Effector memory CD4-positive, alpha-beta T cell (primary cell): ENCODE data around the gene STX5.

Experiments
- DNase-seq, 3 donors: peaks; one replicate each; pipeline ENCODE4 v3.0.0-alpha.2; 2020
- H3K27ac ChIP-seq: 2 replicates; pipeline ENCODE4 v1.7.0; 2013; ENCODE audit warnings: mild to moderate bottlenecking, low read length, moderate library complexity; ENCODE audit not compliant: insufficient read depth, poor library complexity, severe bottlenecking
- H3K27me3 ChIP-seq: replicated peaks from 2 replicates; pipeline ENCODE4 v1.7.0; 2013; ENCODE audit warnings: mild to moderate bottlenecking, low read length; ENCODE audit not compliant: insufficient read depth, control insufficient read depth, poor library complexity, severe bottlenecking
- H3K36me3 ChIP-seq: 2 replicates; pipeline ENCODE4 v1.7.0; 2013; ENCODE audit warnings: mild to moderate bottlenecking, low read length, moderate library complexity; ENCODE audit not compliant: control insufficient read depth, insufficient read depth
- H3K4me1 ChIP-seq: 2 replicates; pipeline ENCODE4 v1.7.0; 2013; ENCODE audit warnings: low read length, mild to moderate bottlenecking; ENCODE audit not compliant: control insufficient read depth, insufficient read depth, poor library complexity, severe bottlenecking
- H3K4me3 ChIP-seq: 2 replicates; pipeline ENCODE4 v1.7.0; 2013; ENCODE audit warnings: low read length, low read depth, mild to moderate bottlenecking; ENCODE audit not compliant: insufficient read depth, poor library complexity, severe bottlenecking
- H3K9me3 ChIP-seq: 2 replicates; pipeline ENCODE4 v1.7.0; 2013; ENCODE audit warnings: mild to moderate bottlenecking, low read length, moderate library complexity; ENCODE audit not compliant: control insufficient read depth

Gene STX5

GRCh38 chr11:62854013-62854824 is 22.4 kb upstream of the STX5 start:
- peaks cover 35% of the 10 kb centered on the region for H3K4me1 ChIP-seq
- H3K36me3 ChIP-seq: peaks cover 32% of the 10 kb centered on the region
- DNase-seq: no peak
- H3K27me3 ChIP-seq: no peaks in the 10 kb centered on the region
- H3K4me3 ChIP-seq: peak overlapping the region; percentile 74
- peak overlapping the region; percentile 80 for H3K27ac ChIP-seq
- no peaks in the 10 kb centered on the region for H3K9me3 ChIP-seq

DNA sequence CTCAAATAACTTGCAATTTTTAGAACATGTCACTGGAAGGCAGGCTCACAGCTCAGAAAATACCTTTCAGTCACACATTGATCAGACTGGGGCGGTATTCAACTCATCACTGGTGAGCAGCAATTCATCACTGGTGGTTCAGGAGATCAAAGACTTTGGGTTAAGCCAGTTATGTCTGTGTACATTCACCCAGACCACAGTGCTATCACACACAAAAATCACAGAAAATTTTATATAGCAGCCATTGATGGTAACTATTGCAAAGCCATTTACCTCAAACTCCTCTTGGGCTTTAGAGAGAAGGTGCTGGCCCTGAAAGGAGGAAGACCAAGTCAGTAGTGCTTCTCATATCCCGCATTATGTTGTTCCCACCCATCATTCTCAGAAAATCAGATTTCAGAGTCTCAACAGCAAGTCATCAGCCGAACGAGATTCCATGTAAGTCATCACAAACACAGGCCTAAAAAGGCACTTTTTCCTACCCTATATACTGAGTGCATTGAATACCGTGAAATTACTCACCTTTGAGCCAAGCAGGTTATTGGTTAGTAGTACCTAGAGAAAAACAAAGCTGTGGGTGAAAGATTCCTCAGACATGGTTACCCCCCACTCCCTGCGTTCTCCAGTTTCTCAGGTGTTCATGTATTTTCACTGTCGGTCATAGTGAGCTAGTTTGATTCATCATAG is 21.6 kb upstream of the STX5 start:
- Histone ChIP-seq H3K9me3 (no peaks in the 10 kb centered on the region), H3K4me1 (peaks cover 35% of the 10 kb centered on the region), H3K27me3 (no peaks in the 10 kb centered on the region), H3K36me3 (peaks cover 32% of the 10 kb centered on the region), H3K4me3 (peak overlapping the region; percentile 74), H3K27ac (peak overlapping the region; percentile 80)
- no peak for DNase-seq

DNA sequence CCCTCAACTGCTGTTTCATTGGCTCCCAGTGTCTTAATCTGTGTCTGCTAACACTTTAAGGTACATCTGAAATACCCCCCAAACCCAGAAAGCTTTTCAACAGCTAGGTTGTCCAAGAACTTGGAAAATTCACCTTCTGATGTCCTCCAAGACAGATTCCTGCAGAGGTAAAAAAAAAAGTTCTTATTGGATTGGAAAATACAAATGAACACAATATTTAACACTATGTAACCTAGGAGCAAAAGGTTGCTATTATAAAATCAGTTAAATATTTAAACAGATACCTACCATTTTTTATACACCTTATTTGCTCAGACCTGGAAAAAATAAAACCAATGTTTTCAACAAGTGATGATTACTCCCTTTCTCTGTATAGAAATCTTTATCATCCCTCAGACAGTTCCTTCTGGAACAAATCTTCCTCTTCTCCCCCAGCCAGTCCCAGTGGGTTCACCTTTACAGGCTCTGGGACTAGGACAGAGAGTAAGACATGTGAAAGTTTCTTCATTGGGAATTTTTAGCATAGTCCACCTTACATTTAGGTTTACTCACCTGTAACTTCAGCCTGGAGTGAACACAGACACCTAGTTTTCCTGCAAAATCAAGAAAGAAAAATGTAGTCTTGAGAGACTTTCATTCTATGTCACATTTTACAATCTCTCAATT is 20.8 kb upstream of the STX5 start:
- Histone ChIP-seq H3K27ac (no peak overlapping the region), H3K4me1 (peaks cover 35% of the 10 kb centered on the region), H3K27me3 (no peaks in the 10 kb centered on the region), H3K4me3 (no peak overlapping the region), H3K9me3 (no peaks in the 10 kb centered on the region), H3K36me3 (peaks cover 32% of the 10 kb centered on the region)
- no peak for DNase-seq

DNA sequence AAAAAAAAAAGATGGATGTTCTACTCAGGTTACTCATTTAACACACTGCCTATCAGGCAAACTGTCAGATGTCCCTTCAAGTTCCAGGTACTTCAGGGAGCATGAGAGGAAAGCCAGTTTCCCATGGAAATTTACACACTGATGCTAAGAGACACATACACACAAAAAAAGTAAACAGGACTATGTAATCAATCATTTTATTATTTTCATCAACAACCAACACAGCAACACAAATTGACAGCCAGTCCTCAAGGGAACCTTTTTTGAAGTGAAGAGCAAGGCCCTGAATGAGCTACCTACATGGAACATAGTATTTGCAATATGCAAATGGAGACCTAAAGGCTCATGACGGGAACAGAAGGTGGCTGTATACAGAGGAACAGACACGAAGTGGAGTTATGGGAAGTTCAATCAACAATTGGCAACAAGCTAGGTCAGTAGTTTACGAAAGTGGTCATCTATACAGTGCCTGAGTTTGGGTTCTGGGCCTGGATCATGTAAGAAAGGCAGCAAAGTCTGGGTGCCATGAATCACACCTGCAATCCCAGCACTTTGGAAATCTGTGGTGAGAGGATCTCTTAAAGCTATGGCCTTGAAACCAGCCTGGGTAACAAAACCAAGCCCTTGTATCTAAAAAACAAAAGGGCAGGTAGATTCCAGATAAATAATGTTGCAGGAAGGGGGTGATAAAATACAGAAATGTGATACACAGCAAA is 20.1 kb upstream of the STX5 start:
- Histone ChIP-seq H3K4me3 (no peak overlapping the region), H3K4me1 (peaks cover 35% of the 10 kb centered on the region), H3K27me3 (no peaks in the 10 kb centered on the region), H3K36me3 (peaks cover 32% of the 10 kb centered on the region), H3K27ac (peak overlapping the region; percentile 14), H3K9me3 (no peaks in the 10 kb centered on the region)
- DNase-seq: no peak

DNA sequence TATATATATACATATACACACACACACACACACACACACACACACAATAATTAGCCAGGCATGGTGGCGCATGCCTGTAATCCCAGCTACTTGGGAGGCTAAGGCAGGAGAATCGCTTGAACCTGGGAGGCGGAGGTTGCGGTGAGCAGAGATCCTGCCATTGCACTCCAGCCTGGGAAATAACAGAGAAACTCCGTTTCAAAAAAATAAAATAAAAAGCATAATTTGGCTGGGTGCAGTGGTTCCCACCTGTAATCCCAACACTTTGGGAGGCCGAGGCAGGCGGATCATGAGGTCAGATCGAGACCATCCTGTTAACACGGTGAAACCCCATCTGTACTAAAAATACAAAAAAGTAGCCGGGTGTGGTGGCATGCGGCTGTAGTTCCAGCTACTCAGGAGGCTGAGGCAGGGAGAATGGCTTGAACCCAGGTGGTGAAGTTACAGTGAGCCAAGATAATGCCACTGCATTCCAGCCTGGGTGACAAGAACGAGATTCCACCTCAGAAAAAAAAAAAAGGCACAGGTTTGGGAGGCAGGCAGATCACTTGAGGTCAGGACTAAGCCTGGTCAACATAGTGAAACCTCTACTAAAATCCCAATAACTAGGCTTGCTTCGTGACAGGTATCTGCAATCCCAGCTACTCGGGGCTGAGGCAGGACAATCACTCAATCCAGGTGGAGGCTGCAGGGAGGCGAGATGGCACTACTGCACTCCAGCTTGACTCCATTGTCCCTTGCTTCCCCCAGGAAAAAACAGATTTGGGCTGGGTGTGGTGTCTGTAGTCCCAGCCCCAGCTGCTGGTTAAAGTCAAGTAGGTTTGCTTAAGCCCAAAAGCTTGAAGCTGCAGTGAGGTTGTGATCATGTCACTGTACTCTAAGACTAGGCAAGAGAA is 19.3 kb upstream of the STX5 start:
- no peaks in the 10 kb centered on the region for H3K9me3 ChIP-seq
- peak overlapping the region; percentile 14 for H3K27ac ChIP-seq
- no peaks in the 10 kb centered on the region for H3K27me3 ChIP-seq
- DNase-seq: no peak
- peaks cover 32% of the 10 kb centered on the region for H3K36me3 ChIP-seq
- peaks cover 28% of the 10 kb centered on the region for H3K4me1 ChIP-seq
- no peak overlapping the region for H3K4me3 ChIP-seq

- no peak for DNase-seq
- Histone ChIP-seq H3K4me1 (peaks cover 8% of the 10 kb centered on the region), H3K4me3 (no peak overlapping the region), H3K27ac (no peak overlapping the region), H3K27me3 (no peaks in the 10 kb centered on the region), H3K36me3 (peaks cover 14% of the 10 kb centered on the region), H3K9me3 (no peaks in the 10 kb centered on the region)
Observed at GRCh38 chr11:62847767-62848314, 16.0 kb upstream of the STX5 start.

DNA sequence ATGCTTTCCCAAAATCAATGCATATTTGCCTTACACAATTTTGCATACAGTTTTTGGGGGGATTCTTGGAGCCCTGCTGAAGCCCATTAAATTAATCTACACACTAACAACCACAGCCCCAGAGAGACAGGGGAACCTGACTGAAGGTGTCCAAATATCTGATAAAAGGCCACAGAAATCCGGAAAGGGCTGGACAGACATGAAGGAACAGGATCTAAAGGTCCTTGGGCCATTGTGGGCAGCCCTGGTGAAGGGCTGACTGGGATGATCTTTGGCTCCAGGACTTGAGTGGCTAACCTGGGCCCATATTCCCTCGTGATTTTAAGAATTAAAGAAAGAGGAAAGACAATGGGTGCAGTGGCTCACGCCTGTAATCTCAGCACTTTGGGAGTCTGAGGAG is 14.3 kb upstream of the STX5 start:
- no peak for DNase-seq
- H3K9me3 ChIP-seq: no peaks in the 10 kb centered on the region
- no peaks in the 10 kb centered on the region for H3K27me3 ChIP-seq
- H3K4me3 ChIP-seq: no peak overlapping the region
- no peak overlapping the region for H3K27ac ChIP-seq
- peaks cover 13% of the 10 kb centered on the region for H3K4me1 ChIP-seq
- no peaks in the 10 kb centered on the region for H3K36me3 ChIP-seq

DNA sequence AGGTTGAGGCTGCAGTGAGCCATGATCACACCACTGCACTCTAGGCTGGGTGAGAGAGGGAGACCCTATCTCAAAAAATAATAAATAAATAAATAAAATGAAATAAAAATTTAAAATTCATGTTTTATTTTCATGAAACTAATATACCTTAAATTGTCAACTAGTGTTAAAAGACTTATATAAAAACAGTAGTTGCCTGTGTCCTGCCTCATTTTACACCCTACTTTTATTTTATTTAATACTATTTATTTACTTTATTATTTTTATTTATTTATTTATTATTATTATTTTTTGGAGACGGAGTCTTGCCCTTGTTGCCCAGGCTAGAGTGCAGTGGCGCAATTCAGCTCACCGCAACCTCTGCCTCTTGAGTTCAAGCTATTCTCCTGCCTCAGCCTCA is 12.3 kb upstream of the STX5 start:
- H3K9me3 ChIP-seq: no peaks in the 10 kb centered on the region
- H3K27me3 ChIP-seq: no peaks in the 10 kb centered on the region
- H3K27ac ChIP-seq: no peak overlapping the region
- DNase-seq: no peak
- H3K4me3 ChIP-seq: no peak overlapping the region
- H3K4me1 ChIP-seq: peaks cover 16% of the 10 kb centered on the region
- no peaks in the 10 kb centered on the region for H3K36me3 ChIP-seq

GRCh38 chr11:62843466-62843865 is 11.6 kb upstream of the STX5 start:
- no peak overlapping the region for H3K27ac ChIP-seq
- no peaks in the 10 kb centered on the region for H3K9me3 ChIP-seq
- peaks cover 21% of the 10 kb centered on the region for H3K4me1 ChIP-seq
- H3K4me3 ChIP-seq: no peak overlapping the region
- no peaks in the 10 kb centered on the region for H3K27me3 ChIP-seq
- no peaks in the 10 kb centered on the region for H3K36me3 ChIP-seq
- DNase-seq: no peak
